T47D (cell line): ENCODE results near the gene THSD7A.

ENCODE experiments used
- DNase-seq, 2 experiments: peaks; one replicate each; pipeline versions ENCODE4 v3.0.0 to v3.0.0-alpha.2; 2011 to 2012; ENCODE audit warnings: low read depth in 1 of 2, low spot score in 1 of 2
- JUND ChIP-seq: IDR thresholded peaks from 2 replicates; pipeline ENCODE4 v1.6.1; 2012; ENCODE audit warnings: low read depth
- in situ Hi-C: cut with HindIII; loops from 2 replicates; pipeline ENCODE4 v1.10.0; 2016; ENCODE audit warnings: low sequenced_read_pairs, low pct_unique_long_range_greater_than_20kb

THSD7A gene

DNA sequence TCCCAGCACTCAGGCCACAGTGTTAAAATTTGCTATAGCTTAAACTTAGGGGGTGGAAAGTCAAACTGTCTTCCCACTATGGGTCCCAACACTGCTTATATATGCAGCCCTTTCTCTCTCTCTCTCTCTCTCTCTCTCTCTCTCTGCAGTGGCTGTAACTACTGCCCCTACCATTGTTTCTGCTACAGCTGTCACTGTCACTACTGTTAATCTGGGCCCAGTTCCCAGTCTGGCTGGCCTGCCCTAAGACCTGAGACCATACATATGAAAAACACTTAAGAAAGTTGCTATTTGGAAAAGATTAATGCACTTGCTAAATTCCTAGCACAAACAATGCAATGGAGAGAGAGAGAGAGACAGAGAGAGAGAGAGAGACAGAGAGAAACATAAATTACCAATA is 78.6 kb downstream of the THSD7A start:
- TF ChIP-seq JUND: no peak
- in situ Hi-C loops: no loop called here
- no peak for DNase-seq

- in situ Hi-C loops: no loop called here
- DNase-seq: peak in 1 of 2 experiments; percentile 59
- TF ChIP-seq JUND: no peak
Measured at GRCh38 chr7:11751807-11752389, 80.1 kb downstream of the THSD7A start.

GRCh38 chr7:11751315-11751714 is 80.7 kb downstream of the THSD7A start:
- in situ Hi-C loops: no loop called here
- no peak for DNase-seq

GRCh38 chr7:11750191-11750590 is 81.8 kb downstream of the THSD7A start:
- in situ Hi-C loops: no loop called here
- TF ChIP-seq JUND: no peak
- DNase-seq: no peak

More at GRCh38 chr7:11751315-11751714, 80.7 kb downstream of the THSD7A start:
- no peak for TF ChIP-seq JUND

GRCh38 chr7:11749629-11750028 is 82.4 kb downstream of the THSD7A start:
- TF ChIP-seq JUND: no peak
- in situ Hi-C loops: no loop called here
- DNase-seq: no peak

DNA sequence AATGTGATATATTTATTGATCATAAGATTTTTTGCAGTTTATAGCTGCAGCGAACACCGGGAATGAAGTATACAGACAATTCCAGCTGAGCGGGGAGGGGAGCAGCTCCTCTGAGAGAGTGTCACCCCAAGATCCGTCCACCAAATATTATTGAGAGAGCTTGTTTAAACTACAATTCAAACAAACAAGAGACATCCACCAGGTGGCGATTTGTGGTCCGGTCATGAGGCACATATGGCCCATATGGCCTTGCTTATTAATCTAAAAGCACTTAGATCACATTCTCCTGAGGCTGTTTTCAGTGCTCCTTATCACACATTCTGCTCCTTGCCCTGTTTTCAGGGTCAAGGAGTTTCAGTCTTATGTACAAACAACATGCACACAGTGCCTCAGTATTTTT is 83.1 kb downstream of the THSD7A start:
- peak in 1 of 2 experiments; percentile 39 for DNase-seq
- no peak for TF ChIP-seq JUND
- in situ Hi-C loops: no loop called here

GRCh38 chr7:11747715-11748485 is 84.1 kb downstream of the THSD7A start:
- in situ Hi-C loops: no loop called here
- no peak for DNase-seq
- TF ChIP-seq JUND: no peak

DNA sequence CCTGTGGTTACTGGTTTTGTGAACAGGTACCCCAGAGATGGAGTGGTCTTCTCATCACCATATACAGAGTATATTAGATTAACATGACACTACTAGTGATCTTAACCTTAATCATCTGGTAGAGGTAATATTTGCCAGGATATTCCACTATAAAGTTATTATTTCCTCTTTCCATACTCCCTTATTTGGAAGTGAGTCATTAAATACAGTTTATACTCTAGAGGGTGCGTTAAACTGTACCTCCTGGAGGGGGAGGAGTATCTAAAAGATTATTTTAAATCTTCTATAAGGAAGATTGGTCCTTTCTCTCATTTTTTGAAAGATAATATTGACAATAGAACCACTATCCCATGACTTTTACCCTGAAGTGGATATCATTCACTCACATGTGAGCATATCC is 85.4 kb downstream of the THSD7A start:
- in situ Hi-C loops: no loop called here
- no peak for DNase-seq
- no peak for TF ChIP-seq JUND

- no peak for DNase-seq
- no peak for TF ChIP-seq JUND
- in situ Hi-C loops: no loop called here
Measured at GRCh38 chr7:11743548-11743947, 88.5 kb downstream of the THSD7A start.

- in situ Hi-C loops: no loop called here
- DNase-seq: no peak
- TF ChIP-seq JUND: no peak
Measured at GRCh38 chr7:11743016-11743415, 89.0 kb downstream of the THSD7A start.

GRCh38 chr7:11742496-11742895 is 89.5 kb downstream of the THSD7A start:
- no peak for TF ChIP-seq JUND
- no peak for DNase-seq
- in situ Hi-C loops: no loop called here

DNA sequence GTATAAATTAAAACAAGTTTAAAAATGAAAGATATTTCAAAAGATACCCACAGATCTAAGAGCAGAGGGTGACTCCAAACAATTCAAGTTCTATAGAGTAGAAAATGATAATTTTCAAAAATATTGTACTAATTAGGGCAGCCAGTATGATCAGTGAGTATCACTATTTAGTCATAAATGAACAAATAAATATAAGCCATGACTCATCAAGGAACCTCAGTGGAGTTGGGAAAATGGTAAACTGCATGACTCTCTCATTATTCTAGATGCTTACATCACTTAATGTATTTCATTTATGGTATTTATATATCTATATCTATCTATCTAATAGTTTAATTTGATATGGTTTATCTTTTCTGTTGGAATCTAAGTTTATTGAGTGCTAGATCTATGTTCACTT is 94.3 kb downstream of the THSD7A start:
- no peak for DNase-seq
- in situ Hi-C loops: no loop called here
- no peak for TF ChIP-seq JUND

- no peak for DNase-seq
- TF ChIP-seq JUND: no peak
- in situ Hi-C loops: no loop called here
Measured at GRCh38 chr7:11732207-11732606, 99.8 kb downstream of the THSD7A start.
